IPS-NIHi7 (cell line): ENCODE results near the gene KRTAP5-3.
A peak's percentile ranks its signal among the peaks of the same experiment; 100 is the strongest.
"Not testable (repeated sequence)": the region's sequence is repeated elsewhere in the genome, so short reads cannot be mapped to it uniquely, and the experiment has no call there.

Experiments
- DNase-seq: peaks from one replicate; pipeline ENCODE4 v3.0.0; 2012; ENCODE audit warnings: mixed read lengths; ENCODE audit errors: extremely low spot score

The KRTAP5-3 gene

GRCh38 chr11:1582909-1583308, 25.4 kb downstream of the KRTAP5-3 start:
- not testable (repeated sequence) for DNase-seq

- peak; percentile 2 for DNase-seq
These were observed 26.3 kb downstream of the KRTAP5-3 start for GRCh38 chr11:1581976-1582375.

GRCh38 chr11:1576825-1577224, 31.4 kb downstream of the KRTAP5-3 start:
- DNase-seq = no peak

GRCh38 chr11:1575756-1576155, 32.5 kb downstream of the KRTAP5-3 start:
- DNase-seq = not testable (repeated sequence)

GRCh38 chr11:1574933-1575242, 33.4 kb downstream of the KRTAP5-3 start:
- DNase-seq = no peak

GRCh38 chr11:1574238-1574932, 33.9 kb downstream of the KRTAP5-3 start:
- DNase-seq = peak; percentile 85

- no peak for DNase-seq
These were observed 34.4 kb downstream of the KRTAP5-3 start for GRCh38 chr11:1573903-1574237.

- no peak for DNase-seq
These were observed 35.0 kb downstream of the KRTAP5-3 start for GRCh38 chr11:1573077-1573902.

GRCh38 chr11:1572197-1573076, 35.8 kb downstream of the KRTAP5-3 start, which contains the start of gene DUSP8:
Gene DUSP8 (minus strand): TSS chr11:1572271. CDS start chr11:1565826, 6,445 bp downstream.
- peak; percentile 90 for DNase-seq

GRCh38 chr11:1571760-1572196, 36.5 kb downstream of the KRTAP5-3 start:
- no peak for DNase-seq

GRCh38 chr11:1570896-1571759, 37.1 kb downstream of the KRTAP5-3 start:
- DNase-seq = no peak

- no peak for DNase-seq
These were observed 37.8 kb downstream of the KRTAP5-3 start for GRCh38 chr11:1570531-1570895.

GRCh38 chr11:1570001-1570453, 38.2 kb downstream of the KRTAP5-3 start:
- no peak for DNase-seq

- no peak for DNase-seq
These were observed 38.9 kb downstream of the KRTAP5-3 start for GRCh38 chr11:1569251-1569780.

- peak; percentile 65 for DNase-seq
These were observed 39.8 kb downstream of the KRTAP5-3 start for GRCh38 chr11:1568441-1568911.

GRCh38 chr11:1567721-1568100, 40.6 kb downstream of the KRTAP5-3 start:
- no peak for DNase-seq

GRCh38 chr11:1567052-1567720, 41.1 kb downstream of the KRTAP5-3 start:
- DNase-seq = no peak

GRCh38 chr11:1566381-1567051, 41.7 kb downstream of the KRTAP5-3 start:
- no peak for DNase-seq

GRCh38 chr11:1565904-1566247, 42.4 kb downstream of the KRTAP5-3 start:
- no peak for DNase-seq
